COLO668 (cell line): Measurements from ENCODE around the gene MS4A3.
"Not testable (repeated sequence)": the region's sequence is repeated elsewhere in the genome, so short reads cannot be mapped to it uniquely, and the experiment has no call there.

ENCODE experiments used
- DNase-seq: peaks from one replicate; lab custom pipeline; 2025; ENCODE audit not compliant: unreplicated experiment; lab: John Stamatoyannopoulos, UW

Gene MS4A3

GRCh38 chr11:60056349-60056969 lies at the start of gene MS4A3:
Gene MS4A3, plus strand, starts transcription at chr11:60056665. Its CDS starts 4,496 bp downstream, at chr11:60061161.
- DNase-seq: no peak

- no peak for DNase-seq
These were observed 39.6 kb upstream of the MS4A3 start, which contains the start of gene OOSP4B for GRCh38 chr11:60016881-60017280. Gene OOSP4B, plus strand, starts transcription at chr11:60017181.

- no peak for DNase-seq
These were observed 38.4 kb upstream of the MS4A3 start for GRCh38 chr11:60018058-60018457.

- not testable (repeated sequence) for DNase-seq
These were observed 36.1 kb upstream of the MS4A3 start for GRCh38 chr11:60020376-60020775.

- no peak for DNase-seq
These were observed 27.3 kb upstream of the MS4A3 start for GRCh38 chr11:60029015-60029632.

GRCh38 chr11:60040109-60040508 lies 16.4 kb upstream of the MS4A3 start, which contains the start of gene OOSP2:
Gene OOSP2, plus strand, starts transcription at chr11:60040409. Its CDS starts 51 bp downstream, at chr11:60040460.
- no peak for DNase-seq

- not testable (repeated sequence) for DNase-seq
These were observed 6.0 kb upstream of the MS4A3 start for GRCh38 chr11:60050422-60050821.

GRCh38 chr11:60050839-60051238 lies 5.6 kb upstream of the MS4A3 start:
- not testable (repeated sequence) for DNase-seq

GRCh38 chr11:60059052-60059451 lies 2.6 kb downstream of the MS4A3 start:
- DNase-seq: no peak

- no peak for DNase-seq
These were observed 3.2 kb downstream of the MS4A3 start for GRCh38 chr11:60059521-60060240.

- DNase-seq: no peak
These were observed 7.6 kb downstream of the MS4A3 start for GRCh38 chr11:60064111-60064510.

- no peak for DNase-seq
These were observed 9.3 kb downstream of the MS4A3 start for GRCh38 chr11:60065801-60066200.

- no peak for DNase-seq
These were observed 13.0 kb downstream of the MS4A3 start for GRCh38 chr11:60069450-60069849.

GRCh38 chr11:60071644-60072043 lies 15.2 kb downstream of the MS4A3 start:
- not testable (repeated sequence) for DNase-seq

- DNase-seq: no peak
These were observed 20.9 kb downstream of the MS4A3 start for GRCh38 chr11:60077216-60077817.

- DNase-seq: no peak
These were observed 21.5 kb downstream of the MS4A3 start for GRCh38 chr11:60077981-60078380.

GRCh38 chr11:60078745-60079144 lies 22.3 kb downstream of the MS4A3 start:
- no peak for DNase-seq

GRCh38 chr11:60080535-60080934 lies 24.1 kb downstream of the MS4A3 start:
- DNase-seq: no peak

GRCh38 chr11:60084631-60085273 lies 28.3 kb downstream of the MS4A3 start:
- DNase-seq: no peak

GRCh38 chr11:60085909-60086308 lies 29.4 kb downstream of the MS4A3 start:
- DNase-seq: no peak

- DNase-seq: no peak
These were observed 30.8 kb downstream of the MS4A3 start for GRCh38 chr11:60087239-60087638.
